Uterus (tissue), 2 donors: ENCODE measurements around the gene SLX1A.
"Not testable (repeated sequence)": the region's sequence is repeated elsewhere in the genome, so short reads cannot be mapped to it uniquely, and the experiment has no call there.

Experiments
- CTCF ChIP-seq, 4 experiments: fragments of 200-600 bp in 2 of 4; fragments of 450-650 bp in 2 of 4; sonication (generic) in 2 of 4; IDR thresholded peaks; one replicate each; pipeline ENCODE4 v1.5.1; 2016 to 2019; ENCODE audit warnings: antibody characterized with exemption in 4 of 4, mild to moderate bottlenecking in 2 of 4, moderate library complexity in 1 of 4
- POLR2A ChIP-seq, 2 donors: fragments of 450-650 bp; IDR thresholded peaks; one replicate each; pipeline ENCODE4 v1.6.1; 2016; ENCODE audit warnings: antibody characterized with exemption in 2 of 2, mild to moderate bottlenecking in 1 of 2, moderate library complexity in 1 of 2

DNA sequence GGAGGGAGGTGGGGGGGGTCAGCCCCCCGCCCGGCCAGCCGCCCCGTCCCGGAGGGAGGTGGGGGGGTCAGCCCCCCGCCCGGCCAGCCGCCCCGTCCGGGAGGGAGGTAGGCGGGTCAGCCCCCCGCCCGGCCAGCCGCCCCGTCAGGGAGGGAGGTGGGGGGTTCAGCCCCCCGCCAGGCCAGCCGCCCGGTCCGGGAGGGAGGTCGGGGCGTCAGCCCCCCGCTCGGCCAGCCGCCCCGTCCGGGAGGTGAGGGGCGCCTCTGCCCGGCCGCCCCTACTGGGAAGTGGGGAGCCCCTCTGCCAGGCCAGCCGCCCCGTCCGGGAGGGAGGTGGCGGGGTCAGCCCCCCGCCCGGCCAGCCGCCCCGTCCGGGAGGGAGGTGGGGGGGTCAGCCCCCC lies 24.3 kb upstream of the SLX1A start:
- TF ChIP-seq CTCF, POLR2A (IDR thresholded peaks at IDR 0.05): not testable (repeated sequence)
